Tibial artery (tissue), 4 donors: ENCODE results near the gene RAD9B.
"Not testable (repeated sequence)": the region's sequence is repeated elsewhere in the genome, so short reads cannot be mapped to it uniquely, and the experiment has no call there.

Experiments used
- DNase-seq, 2 donors: peaks; one replicate each; pipeline ENCODE4 v3.0.0-alpha.2; 2019
- H3K27ac ChIP-seq, 2 donors: fragments of 200-600 bp; sonication (generic) in 1 of 2; 1 replicate in 1 of 2; 2 replicates in 1 of 2; pipeline ENCODE4 v1.5.1; 2018 to 2019; ENCODE audit warnings: mild to moderate bottlenecking in 1 of 2
- H3K27me3 ChIP-seq, 2 donors: fragments of 200-600 bp; sonication (generic) in 1 of 2; one replicate each; pipeline versions ENCODE4 v1.5.1 to v1.6.0; 2016 to 2019
- H3K36me3 ChIP-seq, 3 donors: fragments of 200-600 bp; sonication (generic) in 2 of 3; one replicate each; pipeline ENCODE4 v1.5.1; 2016 to 2019; ENCODE audit warnings: mild to moderate bottlenecking in 2 of 3
- H3K4me1 ChIP-seq, 4 donors: fragments of 200-600 bp; sonication (generic) in 2 of 4; 1 replicate in 3 of 4; 2 replicates in 1 of 4; pipeline ENCODE4 v1.5.1; 2016 to 2019
- H3K4me3 ChIP-seq, 2 donors: fragments of 200-600 bp; sonication (generic) in 1 of 2; 1 replicate in 1 of 2; 2 replicates in 1 of 2; pipeline ENCODE4 v1.5.1; 2018 to 2019; ENCODE audit warnings: mild to moderate bottlenecking in 2 of 2
- H3K9me3 ChIP-seq, 3 donors: fragments of 200-600 bp; sonication (generic) in 1 of 3; one replicate each; pipeline ENCODE4 v1.5.1; 2016 to 2019
- CTCF ChIP-seq, 2 experiments: fragments of 200-600 bp in 1 of 2; fragments of 450-650 bp in 1 of 2; IDR thresholded peaks; one replicate each; pipeline ENCODE4 v1.5.1; 2017 to 2019; ENCODE audit warnings: antibody characterized with exemption in 2 of 2, mild to moderate bottlenecking in 1 of 2, moderate library complexity in 1 of 2
- intact Hi-C: fragments of 100-400 bp; cut with DNase I; formaldehyde crosslinking; loops from one replicate; pipeline ENCODE4 v1.15.0; 2023; ENCODE audit warnings: low total_unique reads

The RAD9B gene

GRCh38 chr12:110514363-110514762 lies 12.2 kb downstream of the RAD9B start:
- H3K27ac ChIP-seq: no peak overlapping the region
- peaks cover 0 to 5% (median 0%) of the 10 kb centered on the region in 4 donors for H3K4me1 ChIP-seq
- no peaks in the 10 kb centered on the region for H3K36me3 ChIP-seq
- H3K4me3 ChIP-seq: no peak overlapping the region
- no peaks in the 10 kb centered on the region for H3K9me3 ChIP-seq
- H3K27me3 ChIP-seq: no peaks in the 10 kb centered on the region
- no peak for TF ChIP-seq CTCF (IDR thresholded peaks at IDR 0.05)
- intact Hi-C loops: no loop called here
- DNase-seq: no peak

- DNase-seq: no peak
- Histone ChIP-seq H3K27ac (no peak overlapping the region), H3K4me3 (no peak overlapping the region), H3K9me3 (no peaks in the 10 kb centered on the region), H3K27me3 (no peaks in the 10 kb centered on the region), H3K4me1 (peaks cover 0 to 5% (median 0%) of the 10 kb centered on the region in 4 donors), H3K36me3 (no peaks in the 10 kb centered on the region)
- intact Hi-C loops: no loop called here
- TF ChIP-seq CTCF (IDR thresholded peaks at IDR 0.05): no peak
Observed at GRCh38 chr12:110516995-110517394, 14.9 kb downstream of the RAD9B start.

- intact Hi-C loops, H3K4me3 ChIP-seq, H3K9me3 ChIP-seq, H3K27me3 ChIP-seq, H3K4me1 ChIP-seq, H3K36me3 ChIP-seq, H3K27ac ChIP-seq, DNase-seq: not testable (repeated sequence)
Observed at GRCh38 chr12:110518014-110518413, 15.9 kb downstream of the RAD9B start.

- H3K27me3 ChIP-seq, H3K36me3 ChIP-seq, H3K4me3 ChIP-seq, DNase-seq, intact Hi-C loops, H3K9me3 ChIP-seq, H3K27ac ChIP-seq, H3K4me1 ChIP-seq: not testable (repeated sequence)
Observed at GRCh38 chr12:110520876-110521712, 19.0 kb downstream of the RAD9B start.

- TF ChIP-seq CTCF (IDR thresholded peaks at IDR 0.05): no peak
- peaks cover 0 to 17% (median 12%) of the 10 kb centered on the region in 4 donors for H3K4me1 ChIP-seq
- H3K27me3 ChIP-seq: no peaks in the 10 kb centered on the region
- no peaks in the 10 kb centered on the region for H3K9me3 ChIP-seq
- H3K27ac ChIP-seq: no peak overlapping the region
- H3K36me3 ChIP-seq: no peaks in the 10 kb centered on the region
- intact Hi-C loops: no loop called here
- H3K4me3 ChIP-seq: no peak overlapping the region
- DNase-seq: no peak
Observed at GRCh38 chr12:110528277-110528839, 26.2 kb downstream of the RAD9B start.

GRCh38 chr12:110530511-110530910 lies 28.4 kb downstream of the RAD9B start:
- no peak overlapping the region for H3K27ac ChIP-seq
- H3K4me3 ChIP-seq: no peak overlapping the region
- TF ChIP-seq CTCF (IDR thresholded peaks at IDR 0.05): no peak
- H3K9me3 ChIP-seq: no peaks in the 10 kb centered on the region
- H3K36me3 ChIP-seq: peaks cover 0 to 8% (median 0%) of the 10 kb centered on the region in 3 donors
- H3K27me3 ChIP-seq: no peaks in the 10 kb centered on the region
- intact Hi-C loops: no loop called here
- peaks cover 0 to 17% (median 12%) of the 10 kb centered on the region in 4 donors for H3K4me1 ChIP-seq
- no peak for DNase-seq
